ENCODE data around the gene ARHGEF33.

Gene ARHGEF33

GRCh38 chr2:38889575-38889974 is at the start of gene ARHGEF33:
ARHGEF33 (plus strand) TSS chr2:38889875; CDS start chr2:38919448, 29,573 bp downstream.
- no peaks in the 10 kb centered on the region for H3K4me1 ChIP-seq (ENCODE audit: control insufficient read depth in 1 of 2, insufficient read depth in 1 of 2, low read depth in 1 of 2, low read length in 1 of 2)
- no peak for TF ChIP-seq CTCF (IDR thresholded peaks at IDR 0.05)
- H3K36me3 ChIP-seq: no peaks in the 10 kb centered on the region
- no peak within 1 kb of the TSS for H3K27ac ChIP-seq
- H3K4me3 ChIP-seq (ENCODE audit: low read depth in 1 of 2, low read length in 1 of 2): no peak within 1 kb of the TSS
- no peaks in the 10 kb centered on the region for H3K27me3 ChIP-seq
- no peaks in the 10 kb centered on the region for H3K9me3 ChIP-seq

GRCh38 chr2:38850045-38850444 is 39.6 kb upstream of the ARHGEF33 start:
- H3K9me3 ChIP-seq: no peaks in the 10 kb centered on the region

GRCh38 chr2:38856165-38856564 is 33.5 kb upstream of the ARHGEF33 start:
- Histone ChIP-seq H3K9me3 (no peaks in the 10 kb centered on the region), H3K27me3 (no peaks in the 10 kb centered on the region), H3K27ac (no peak overlapping the region), H3K36me3 (peaks cover 14% of the 10 kb centered on the region), H3K4me3 (ENCODE audit: low read depth in 1 of 2, low read length in 1 of 2) (no peak overlapping the region), H3K4me1 (ENCODE audit: control insufficient read depth in 1 of 2, insufficient read depth in 1 of 2, low read depth in 1 of 2, low read length in 1 of 2) (no peaks in the 10 kb centered on the region)
- TF ChIP-seq CTCF (IDR thresholded peaks at IDR 0.05): no peak

More at GRCh38 chr2:38850045-38850444, 39.6 kb upstream of the ARHGEF33 start:
- no peak overlapping the region for H3K27ac ChIP-seq
- H3K4me1 ChIP-seq (ENCODE audit: control insufficient read depth in 1 of 2, insufficient read depth in 1 of 2, low read depth in 1 of 2, low read length in 1 of 2): no peaks in the 10 kb centered on the region
- H3K36me3 ChIP-seq: peaks cover 8% of the 10 kb centered on the region
- H3K4me3 ChIP-seq (ENCODE audit: low read depth in 1 of 2, low read length in 1 of 2): no peak overlapping the region
- no peak for TF ChIP-seq CTCF (IDR thresholded peaks at IDR 0.05)
- no peaks in the 10 kb centered on the region for H3K27me3 ChIP-seq

GRCh38 chr2:38862476-38862875 is 27.2 kb upstream of the ARHGEF33 start:
- Histone ChIP-seq H3K27ac (no peak overlapping the region), H3K36me3 (peaks cover 13% of the 10 kb centered on the region), H3K9me3 (no peaks in the 10 kb centered on the region), H3K4me1 (ENCODE audit: control insufficient read depth in 1 of 2, insufficient read depth in 1 of 2, low read depth in 1 of 2, low read length in 1 of 2) (no peaks in the 10 kb centered on the region), H3K27me3 (no peaks in the 10 kb centered on the region), H3K4me3 (ENCODE audit: low read depth in 1 of 2, low read length in 1 of 2) (no peak overlapping the region)
- TF ChIP-seq CTCF (IDR thresholded peaks at IDR 0.05): no peak

GRCh38 chr2:38863061-38863695 is 26.5 kb upstream of the ARHGEF33 start:
- no peak overlapping the region for H3K27ac ChIP-seq
- H3K4me3 ChIP-seq (ENCODE audit: low read depth in 1 of 2, low read length in 1 of 2): no peak overlapping the region
- H3K36me3 ChIP-seq: peaks cover 9% of the 10 kb centered on the region
- H3K27me3 ChIP-seq: no peaks in the 10 kb centered on the region
- no peaks in the 10 kb centered on the region for H3K9me3 ChIP-seq
- TF ChIP-seq CTCF (IDR thresholded peaks at IDR 0.05): no peak
- H3K4me1 ChIP-seq (ENCODE audit: control insufficient read depth in 1 of 2, insufficient read depth in 1 of 2, low read depth in 1 of 2, low read length in 1 of 2): no peaks in the 10 kb centered on the region
